ENCODE results near the gene ARID3B. TPM values are rescaled to one million over a fixed set of nuclear protein-coding genes. Genes with fewer than 3 reads are reported as not detected.

The ARID3B gene
- total RNA-seq, 2 donors from 2014 or later: 2.9 to 22.4 TPM

- TF ChIP-seq POLR2A (IDR thresholded peaks at IDR 0.05): no peak
- TF ChIP-seq, protein P1, sequence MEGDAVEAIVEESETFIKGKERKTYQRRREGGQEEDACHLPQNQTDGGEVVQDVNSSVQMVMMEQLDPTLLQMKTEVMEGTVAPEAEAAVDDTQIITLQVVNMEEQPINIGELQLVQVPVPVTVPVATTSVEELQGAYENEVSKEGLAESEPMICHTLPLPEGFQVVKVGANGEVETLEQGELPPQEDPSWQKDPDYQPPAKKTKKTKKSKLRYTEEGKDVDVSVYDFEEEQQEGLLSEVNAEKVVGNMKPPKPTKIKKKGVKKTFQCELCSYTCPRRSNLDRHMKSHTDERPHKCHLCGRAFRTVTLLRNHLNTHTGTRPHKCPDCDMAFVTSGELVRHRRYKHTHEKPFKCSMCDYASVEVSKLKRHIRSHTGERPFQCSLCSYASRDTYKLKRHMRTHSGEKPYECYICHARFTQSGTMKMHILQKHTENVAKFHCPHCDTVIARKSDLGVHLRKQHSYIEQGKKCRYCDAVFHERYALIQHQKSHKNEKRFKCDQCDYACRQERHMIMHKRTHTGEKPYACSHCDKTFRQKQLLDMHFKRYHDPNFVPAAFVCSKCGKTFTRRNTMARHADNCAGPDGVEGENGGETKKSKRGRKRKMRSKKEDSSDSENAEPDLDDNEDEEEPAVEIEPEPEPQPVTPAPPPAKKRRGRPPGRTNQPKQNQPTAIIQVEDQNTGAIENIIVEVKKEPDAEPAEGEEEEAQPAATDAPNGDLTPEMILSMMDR (IDR thresholded peaks at IDR 0.05): no peak
- Histone ChIP-seq H3K4me1 (peaks cover 28% of the 10 kb centered on the region), H3K27ac (no peak overlapping the region), H3K27me3 (no peaks in the 10 kb centered on the region), H3K36me3 (replicated peaks in 1 of 2; ENCODE audit: insufficient read depth in 1 of 2, low read depth in 2 of 2) (no peaks in the 10 kb centered on the region), H3K4me3 (no peak overlapping the region), H3K9me3 (no peaks in the 10 kb centered on the region)
- WGBS, 2 donors: 81 to 88% methylated on average over 3 of the region's 3 CpGs
- DNase-seq: no peak
- intact Hi-C loops (cut with DNase I): loop anchor here (10.0 kb wide), 1 partner anchor 147 kb away; the partner anchor contains the start of gene EDC3
- no peak for ATAC-seq
Measured at GRCh38 chr15:74547616-74548015, 6.6 kb downstream of the ARID3B start.

- H3K9me3 ChIP-seq: no peaks in the 10 kb centered on the region
- ATAC-seq (no peak), DNase-seq (no peak)
- no peak overlapping the region for H3K27ac ChIP-seq
- no peaks in the 10 kb centered on the region for H3K36me3 ChIP-seq (replicated peaks in 1 of 2; ENCODE audit: insufficient read depth in 1 of 2, low read depth in 2 of 2)
- no peak for TF ChIP-seq POLR2A (IDR thresholded peaks at IDR 0.05)
- TF ChIP-seq, protein P1 (IDR thresholded peaks at IDR 0.05): no peak
- H3K27me3 ChIP-seq: no peaks in the 10 kb centered on the region
- H3K4me1 ChIP-seq: peaks cover 23% of the 10 kb centered on the region
- WGBS, 2 donors: 75 to 81% methylated on average over 5 of the region's 5 CpGs
- no peak overlapping the region for H3K4me3 ChIP-seq
- intact Hi-C loops (cut with DNase I): loop anchor here (10.0 kb wide), 1 partner anchor 147 kb away; the partner anchor contains the start of gene EDC3
Measured at GRCh38 chr15:74548241-74548640, 7.2 kb downstream of the ARID3B start.

GRCh38 chr15:74549816-74550215, 8.8 kb downstream of the ARID3B start:
- WGBS, 2 donors: 80 to 82% methylated on average over 5 of the region's 5 CpGs
- no peak overlapping the region for H3K4me3 ChIP-seq
- H3K9me3 ChIP-seq: no peaks in the 10 kb centered on the region
- ATAC-seq: no peak
- no peak for TF ChIP-seq POLR2A (IDR thresholded peaks at IDR 0.05)
- TF ChIP-seq, protein P1 (IDR thresholded peaks at IDR 0.05): no peak
- no peaks in the 10 kb centered on the region for H3K27me3 ChIP-seq
- peaks cover 20% of the 10 kb centered on the region for H3K4me1 ChIP-seq
- no peak for DNase-seq
- no peaks in the 10 kb centered on the region for H3K36me3 ChIP-seq (replicated peaks in 1 of 2; ENCODE audit: insufficient read depth in 1 of 2, low read depth in 2 of 2)
- no peak overlapping the region for H3K27ac ChIP-seq
- intact Hi-C loops (cut with DNase I): loop anchor here (10.0 kb wide), 1 partner anchor 145 kb away; the partner anchor contains the start of gene EDC3

- intact Hi-C loops (cut with DNase I): no loop called here
- H3K36me3 ChIP-seq (replicated peaks in 1 of 2; ENCODE audit: insufficient read depth in 1 of 2, low read depth in 2 of 2): no peaks in the 10 kb centered on the region
- DNase-seq (no peak), ATAC-seq (no peak)
- 97 to 100% methylated on average over 2 to 3 of the region's 3 CpGs for WGBS, 2 donors
- H3K27ac ChIP-seq: no peak overlapping the region
- H3K27me3 ChIP-seq: no peaks in the 10 kb centered on the region
- peaks cover 2% of the 10 kb centered on the region for H3K4me1 ChIP-seq
- TF ChIP-seq, protein P1 (IDR thresholded peaks at IDR 0.05): no peak
- TF ChIP-seq POLR2A (IDR thresholded peaks at IDR 0.05): no peak
- no peak overlapping the region for H3K4me3 ChIP-seq
- H3K9me3 ChIP-seq: no peaks in the 10 kb centered on the region
Measured at GRCh38 chr15:74551714-74552113, 10.7 kb downstream of the ARID3B start.

DNA sequence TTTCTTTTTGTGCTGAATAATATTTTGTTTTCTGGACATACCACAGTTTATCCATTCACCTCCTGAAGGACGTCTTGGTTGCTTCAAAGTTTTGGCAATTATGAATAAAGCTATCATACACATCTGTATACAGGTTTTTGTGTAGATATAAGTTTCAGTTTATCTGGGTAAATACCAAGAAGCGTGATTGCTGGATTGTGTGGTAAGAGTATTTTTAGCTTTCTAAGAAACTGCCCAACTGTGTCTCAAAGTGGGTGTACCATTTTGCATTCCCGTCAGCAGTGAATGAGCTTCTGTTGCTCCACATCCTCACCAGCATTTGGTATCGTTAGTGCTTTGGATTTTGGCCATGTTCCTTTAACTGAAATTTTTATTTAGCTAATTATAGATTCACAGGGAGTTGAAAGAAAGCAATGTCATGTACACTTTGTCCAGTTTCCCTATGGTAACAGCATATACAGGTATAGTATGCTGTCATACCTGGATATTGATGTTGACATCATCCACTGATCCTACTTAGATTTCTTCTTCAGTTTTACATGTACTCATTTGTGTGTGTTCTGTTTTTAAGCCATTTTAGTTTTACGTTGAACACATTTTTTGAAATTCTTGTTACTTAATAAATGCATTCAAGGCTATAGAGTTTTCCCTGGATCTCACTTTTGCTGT, 11.9 kb downstream of the ARID3B start:
- ATAC-seq (no peak), DNase-seq (no peak)
- no peaks in the 10 kb centered on the region for H3K9me3 ChIP-seq
- 61 to 72% methylated on average over 5 of the region's 5 CpGs for WGBS, 2 donors
- no peak overlapping the region for H3K4me3 ChIP-seq
- TF ChIP-seq, protein P1 (IDR thresholded peaks at IDR 0.05): no peak
- TF ChIP-seq POLR2A (IDR thresholded peaks at IDR 0.05): no peak
- no peaks in the 10 kb centered on the region for H3K27me3 ChIP-seq
- no peaks in the 10 kb centered on the region for H3K4me1 ChIP-seq
- H3K36me3 ChIP-seq (replicated peaks in 1 of 2; ENCODE audit: insufficient read depth in 1 of 2, low read depth in 2 of 2): no peaks in the 10 kb centered on the region
- no peak overlapping the region for H3K27ac ChIP-seq
- intact Hi-C loops (cut with DNase I): no loop called here
